ACHN (cell line): ENCODE data around the gene PLEKHM3.
"Not testable (repeated sequence)": the region's sequence is repeated elsewhere in the genome, so short reads cannot be mapped to it uniquely, and the experiment has no call there.

Experiments
- DNase-seq: peaks from one replicate; pipeline ENCODE4 v3.0.0-alpha.2; 2015
- in situ Hi-C: cut with HindIII; loops from 2 replicates; pipeline ENCODE4 v1.10.0; 2017; ENCODE audit warnings: low sequenced_read_pairs, low pct_ligation_motif_present, low pct_unique_long_range_greater_than_20kb

Gene PLEKHM3

DNA sequence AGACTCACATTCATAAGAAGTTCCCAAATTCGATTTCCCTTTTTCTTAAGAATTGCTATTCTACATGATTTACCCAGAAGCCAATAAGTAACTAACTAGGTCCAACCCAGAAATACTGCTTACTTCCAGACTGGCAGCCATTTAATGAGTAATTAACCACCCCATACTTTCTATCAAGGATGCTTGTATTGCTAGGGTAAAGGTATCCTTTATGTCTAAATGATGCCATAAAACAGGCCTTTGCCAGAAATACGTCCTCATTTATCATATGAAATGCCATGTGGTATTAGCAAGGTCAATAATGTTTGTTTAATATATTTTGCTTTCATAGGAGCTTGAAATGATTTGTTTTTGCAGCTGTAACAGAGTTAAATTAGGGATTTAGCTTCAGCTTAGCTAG, 56.1 kb downstream of the PLEKHM3 start:
- no peak for DNase-seq
- in situ Hi-C loops, result no loop called here

DNA sequence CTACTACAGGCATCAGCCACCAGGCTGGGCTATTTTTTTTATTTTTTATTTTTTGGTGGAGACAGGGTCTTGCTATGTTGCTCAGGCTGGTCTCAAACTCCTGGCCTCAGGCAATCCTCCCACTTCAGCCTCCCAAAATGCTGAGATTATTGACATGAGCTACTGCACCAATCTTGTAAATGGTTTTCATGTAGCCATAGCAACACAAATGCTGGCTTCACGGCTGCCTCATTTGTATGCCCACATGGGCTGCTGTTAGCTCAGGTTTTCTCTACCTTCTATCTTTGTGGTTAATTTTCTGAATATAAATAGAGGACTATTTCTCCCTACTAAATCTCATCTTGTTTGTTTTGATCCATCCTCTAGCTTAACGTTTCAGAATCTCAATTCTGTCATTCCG, 58.2 kb downstream of the PLEKHM3 start:
- in situ Hi-C loops, result no loop called here
- no peak for DNase-seq

GRCh38 chr2:207960911-207961310, 64.4 kb downstream of the PLEKHM3 start:
- in situ Hi-C loops, result no loop called here
- no peak for DNase-seq

- no peak for DNase-seq
Observed at GRCh38 chr2:207960090-207960489, 65.2 kb downstream of the PLEKHM3 start.

DNA sequence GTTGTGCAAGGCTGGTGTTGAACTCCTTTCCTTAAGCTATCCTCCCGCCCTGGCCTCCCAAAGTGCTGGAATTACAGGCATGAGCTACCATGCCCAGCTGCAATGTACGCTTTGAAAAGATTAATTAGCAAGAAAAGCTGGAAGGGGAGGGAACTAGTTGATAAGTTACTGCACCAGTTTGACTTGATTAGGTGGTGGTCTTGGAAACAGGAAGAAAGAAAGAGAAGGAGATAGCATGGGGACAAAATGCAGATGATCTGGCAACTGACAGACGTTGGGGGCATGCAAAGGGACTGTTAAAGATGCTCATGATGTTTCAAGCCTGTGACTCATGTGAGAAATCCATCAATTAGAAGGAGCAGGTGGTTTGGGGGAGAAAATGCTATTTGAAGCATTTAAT, 68.6 kb downstream of the PLEKHM3 start:
- DNase-seq, result no peak
- in situ Hi-C loops, result no loop called here

More at GRCh38 chr2:207960090-207960489, 65.2 kb downstream of the PLEKHM3 start:
- in situ Hi-C loops, result no loop called here

GRCh38 chr2:207955456-207955855, 69.9 kb downstream of the PLEKHM3 start:
- in situ Hi-C loops, result no loop called here

GRCh38 chr2:207953354-207953753, 72.0 kb downstream of the PLEKHM3 start:
- no peak for DNase-seq
- in situ Hi-C loops, result no loop called here

More at GRCh38 chr2:207955456-207955855, 69.9 kb downstream of the PLEKHM3 start:
- DNase-seq, result no peak

GRCh38 chr2:207952564-207953345, 72.6 kb downstream of the PLEKHM3 start:
- no peak for DNase-seq
- in situ Hi-C loops, result no loop called here

GRCh38 chr2:207951734-207952470, 73.4 kb downstream of the PLEKHM3 start:
- in situ Hi-C loops, result no loop called here
- no peak for DNase-seq

GRCh38 chr2:207950761-207951114, 74.6 kb downstream of the PLEKHM3 start:
- in situ Hi-C loops, result no loop called here
- DNase-seq, result no peak

GRCh38 chr2:207950063-207950760, 75.1 kb downstream of the PLEKHM3 start:
- no peak for DNase-seq
- in situ Hi-C loops, result no loop called here

GRCh38 chr2:207949245-207949644, 76.1 kb downstream of the PLEKHM3 start:
- DNase-seq, in situ Hi-C loops: not testable (repeated sequence)

DNA sequence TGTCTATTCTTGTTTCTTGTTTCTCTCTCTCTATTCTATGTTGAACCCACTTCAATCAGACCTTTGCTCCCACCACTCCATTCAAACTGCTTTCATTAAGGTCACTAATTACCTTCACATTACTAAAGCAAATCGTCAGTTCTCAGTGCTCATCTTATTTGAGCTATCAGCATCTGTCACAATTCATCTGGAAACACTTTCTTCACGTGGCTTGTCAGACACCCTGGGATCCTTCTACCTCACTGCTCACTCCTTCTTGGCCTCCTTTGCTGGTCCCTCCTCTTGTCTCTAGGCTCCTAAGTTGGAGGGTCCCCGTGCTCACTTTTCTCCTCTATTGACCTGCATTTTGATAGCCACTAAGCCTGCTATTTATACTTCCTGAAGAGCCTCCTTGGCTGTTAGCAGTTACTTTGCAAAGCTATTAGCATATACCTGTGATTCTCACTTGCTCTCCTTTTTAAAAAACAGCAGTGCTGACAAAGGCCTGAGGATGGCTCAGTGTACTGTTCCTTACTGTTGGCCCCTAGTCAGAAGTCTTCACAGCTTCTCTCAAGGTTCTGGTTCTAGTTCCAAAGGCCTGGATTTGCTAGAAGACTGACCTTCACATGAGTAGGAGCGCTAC, 80.2 kb downstream of the PLEKHM3 start:
- in situ Hi-C loops, result no loop called here
- DNase-seq, result no peak

DNA sequence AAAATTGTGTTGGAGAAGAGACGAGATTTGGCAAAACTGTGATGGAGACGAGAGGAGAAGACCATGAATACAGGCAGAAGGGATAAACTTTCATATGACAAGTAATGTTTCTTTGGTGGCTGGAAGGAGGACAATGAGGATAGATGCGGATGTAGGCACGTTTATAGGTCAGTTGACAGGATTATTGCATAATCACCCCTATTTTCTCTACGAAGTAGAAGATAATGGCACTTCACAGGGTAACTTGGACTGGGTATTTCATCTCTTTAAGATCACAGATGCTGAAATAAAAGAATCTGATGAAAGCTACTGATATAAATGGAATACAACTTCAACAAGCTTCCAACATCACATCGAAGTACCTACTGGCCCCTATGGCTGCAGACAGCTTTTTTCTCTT, 81.0 kb downstream of the PLEKHM3 start:
- DNase-seq, result no peak
- in situ Hi-C loops, result no loop called here

GRCh38 chr2:207939342-207940108, 85.8 kb downstream of the PLEKHM3 start:
- no peak for DNase-seq
- in situ Hi-C loops, result no loop called here

DNA sequence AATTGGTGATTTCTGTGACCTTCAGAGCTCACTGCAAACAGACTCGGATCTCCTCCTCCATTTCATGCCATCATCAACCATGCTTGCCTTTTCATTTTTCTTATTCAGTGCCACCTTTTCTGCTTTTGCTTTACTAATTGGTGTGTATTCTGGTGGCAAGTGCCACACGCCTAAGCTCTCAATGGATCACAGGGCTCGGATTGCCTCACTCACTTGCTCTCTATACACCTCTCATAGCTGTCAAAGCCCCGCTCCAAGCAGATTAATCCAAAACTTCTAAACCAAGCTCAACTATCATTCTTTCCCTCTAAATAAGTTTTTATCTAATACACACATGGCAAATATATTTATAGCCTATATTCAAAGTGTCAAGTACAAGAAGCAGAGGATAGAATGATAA, 86.4 kb downstream of the PLEKHM3 start:
- no peak for DNase-seq
- in situ Hi-C loops, result no loop called here

- DNase-seq, result no peak
- in situ Hi-C loops, result no loop called here
Observed at GRCh38 chr2:207938415-207938814, 86.9 kb downstream of the PLEKHM3 start.

GRCh38 chr2:207937823-207938222, 87.5 kb downstream of the PLEKHM3 start:
- in situ Hi-C loops, result no loop called here
- DNase-seq, result peak; percentile 45
